OCI-LY3 (cell line): Measurements from ENCODE around the gene ABHD17A.
A peak's percentile ranks its signal among the peaks of the same experiment; 100 is the strongest.

Experiments
- H2AFZ ChIP-seq: fragments of 200-600, 300-600 bp; shearing (Covaris generic); 2 replicates; pipeline ENCODE4 v1.6.0; 2014; ENCODE audit warnings: antibody characterized with exemption, low read depth, low read length
- H3K27ac ChIP-seq: fragments of 200-600, 300-600 bp; sonication (generic); 2 replicates; pipeline ENCODE4 v1.5.1; 2014; ENCODE audit warnings: mild to moderate bottlenecking, low read length, moderate library complexity, mixed read lengths
- H3K27me3 ChIP-seq: fragments of 200-600, 300-600 bp; sonication (generic); 2 replicates; pipeline ENCODE4 v1.6.1; 2014; ENCODE audit warnings: low read depth, low read length, mixed read lengths
- H3K36me3 ChIP-seq: fragments of 200-600, 300-600 bp; sonication (generic); replicated peaks from 2 replicates; pipeline ENCODE3; 2014; ENCODE audit warnings: low read depth, low read length, mixed read lengths
- H3K4me1 ChIP-seq: fragments of 300-600, 200-600 bp; sonication (generic); 2 replicates; pipeline ENCODE4 v1.6.1; 2014; ENCODE audit warnings: low read length, mixed read lengths
- H3K4me2 ChIP-seq: fragments of 200-600, 300-600 bp; sonication (generic); 2 replicates; pipeline ENCODE4 v1.6.1; 2014; ENCODE audit warnings: low read length, mixed read lengths
- H3K4me3 ChIP-seq: fragments of 300-600, 200-600 bp; sonication (generic); 2 replicates; pipeline ENCODE4 v1.5.1; 2014; ENCODE audit warnings: antibody characterized with exemption, mild to moderate bottlenecking, low read length, moderate library complexity
- H3K79me2 ChIP-seq: fragments of 300-600, 200-600 bp; shearing (Covaris generic); 2 replicates; pipeline ENCODE4 v1.6.1; 2014; ENCODE audit warnings: mild to moderate bottlenecking, low read length, mixed read lengths
- H3K9ac ChIP-seq: fragments of 300-600, 200-600 bp; shearing (Covaris generic); 2 replicates; pipeline ENCODE4 v1.6.0; 2014; ENCODE audit warnings: mild to moderate bottlenecking, low read length, moderate library complexity
- H3K9me3 ChIP-seq: fragments of 200-600, 300-600 bp; shearing (Covaris generic); 2 replicates; pipeline ENCODE4 v1.6.1; 2014; ENCODE audit warnings: low read length, mixed read lengths; ENCODE audit not compliant: insufficient read depth
- H4K20me1 ChIP-seq: fragments of 200-600, 300-600 bp; sonication (generic); 2 replicates; pipeline ENCODE4 v1.6.1; 2016; ENCODE audit warnings: low read length, mixed read lengths; ENCODE audit not compliant: insufficient read depth
- EZH2phosphoT487 ChIP-seq: fragments of 200-600 bp; shearing (Covaris generic); IDR thresholded peaks from 2 replicates; pipeline ENCODE4 v1.6.1; 2018; ENCODE audit warnings: antibody characterized with exemption, mixed run types, low read depth
- TF ChIP-seq, protein P1 (sequence below): fragments of 200-600, 300-600 bp; sonication (generic); IDR thresholded peaks from 2 replicates; pipeline ENCODE4 v1.5.1; 2014; ENCODE audit warnings: antibody characterized with exemption, low read length, low read depth

Gene ABHD17A

DNA sequence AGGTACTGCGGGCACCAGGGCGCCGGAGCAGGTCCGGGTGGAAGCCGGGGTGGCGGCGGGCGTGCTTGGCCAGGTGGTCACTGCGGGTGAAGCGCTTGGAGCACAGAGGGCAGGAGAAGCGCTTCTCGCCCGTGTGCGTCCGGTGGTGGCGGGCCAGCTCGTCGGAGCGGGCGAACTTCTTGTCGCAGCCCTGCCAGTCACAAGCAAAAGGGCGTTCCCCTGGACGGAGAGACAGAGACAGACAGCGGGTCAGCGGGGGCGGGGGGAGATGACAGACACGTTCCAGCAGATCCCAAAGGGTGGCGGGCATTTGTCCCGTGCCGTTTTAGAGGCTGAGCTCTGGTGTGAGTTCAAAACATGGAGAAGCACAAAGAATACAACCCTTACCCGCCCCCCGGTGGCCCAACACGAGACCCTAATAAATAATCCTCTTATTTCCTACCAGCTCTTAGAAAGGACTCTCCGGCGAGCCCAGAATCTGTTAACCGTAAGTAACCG, 30.7 kb downstream of the ABHD17A start:
- Histone ChIP-seq H3K4me3 (peak overlapping the region; percentile 90; the same call in 1 of the 2 replicates), H3K27me3 (no peaks in the 10 kb centered on the region), H3K27ac (peak overlapping the region; percentile 43), H3K4me2 (peak overlapping the region; percentile 99), H3K9ac (no peak overlapping the region), H3K9me3 (no peaks in the 10 kb centered on the region), H3K79me2 (peaks cover 82% of the 10 kb centered on the region), H3K4me1 (peaks cover 60% of the 10 kb centered on the region), H4K20me1 (peaks cover 36% of the 10 kb centered on the region), H2AFZ (no peak overlapping the region), H3K36me3 (no peaks in the 10 kb centered on the region)
- TF ChIP-seq, protein P1, sequence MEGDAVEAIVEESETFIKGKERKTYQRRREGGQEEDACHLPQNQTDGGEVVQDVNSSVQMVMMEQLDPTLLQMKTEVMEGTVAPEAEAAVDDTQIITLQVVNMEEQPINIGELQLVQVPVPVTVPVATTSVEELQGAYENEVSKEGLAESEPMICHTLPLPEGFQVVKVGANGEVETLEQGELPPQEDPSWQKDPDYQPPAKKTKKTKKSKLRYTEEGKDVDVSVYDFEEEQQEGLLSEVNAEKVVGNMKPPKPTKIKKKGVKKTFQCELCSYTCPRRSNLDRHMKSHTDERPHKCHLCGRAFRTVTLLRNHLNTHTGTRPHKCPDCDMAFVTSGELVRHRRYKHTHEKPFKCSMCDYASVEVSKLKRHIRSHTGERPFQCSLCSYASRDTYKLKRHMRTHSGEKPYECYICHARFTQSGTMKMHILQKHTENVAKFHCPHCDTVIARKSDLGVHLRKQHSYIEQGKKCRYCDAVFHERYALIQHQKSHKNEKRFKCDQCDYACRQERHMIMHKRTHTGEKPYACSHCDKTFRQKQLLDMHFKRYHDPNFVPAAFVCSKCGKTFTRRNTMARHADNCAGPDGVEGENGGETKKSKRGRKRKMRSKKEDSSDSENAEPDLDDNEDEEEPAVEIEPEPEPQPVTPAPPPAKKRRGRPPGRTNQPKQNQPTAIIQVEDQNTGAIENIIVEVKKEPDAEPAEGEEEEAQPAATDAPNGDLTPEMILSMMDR: no peak
- TF ChIP-seq EZH2phosphoT487: no peak

GRCh38 chr19:1854039-1854541, 31.2 kb downstream of the ABHD17A start:
- Histone ChIP-seq H3K9me3 (no peaks in the 10 kb centered on the region), H3K36me3 (no peaks in the 10 kb centered on the region), H2AFZ (no peak overlapping the region), H3K4me1 (peaks cover 56% of the 10 kb centered on the region), H3K9ac (no peak overlapping the region), H3K4me2 (no peak overlapping the region), H3K27ac (no peak overlapping the region), H3K27me3 (no peaks in the 10 kb centered on the region), H3K79me2 (peaks cover 77% of the 10 kb centered on the region), H4K20me1 (peaks cover 31% of the 10 kb centered on the region), H3K4me3 (no peak overlapping the region)
- TF ChIP-seq, protein P1: no peak
- no peak for TF ChIP-seq EZH2phosphoT487

GRCh38 chr19:1853295-1854038, 31.8 kb downstream of the ABHD17A start:
- Histone ChIP-seq H3K4me3 (peak overlapping the region; percentile 30; the same call in 1 of the 2 replicates), H3K27me3 (no peaks in the 10 kb centered on the region), H3K36me3 (no peaks in the 10 kb centered on the region), H3K79me2 (peaks cover 71% of the 10 kb centered on the region), H3K4me1 (peaks cover 54% of the 10 kb centered on the region), H3K27ac (peak overlapping the region; percentile 54), H3K9ac (peak overlapping the region; percentile 33; the same call in 1 of the 2 replicates), H3K4me2 (peak overlapping the region; percentile 65), H3K9me3 (no peaks in the 10 kb centered on the region), H2AFZ (no peak overlapping the region), H4K20me1 (peaks cover 25% of the 10 kb centered on the region)
- TF ChIP-seq, protein P1: peak; percentile 85
- TF ChIP-seq EZH2phosphoT487: no peak

- H2AFZ ChIP-seq: no peak overlapping the region
- H3K27ac ChIP-seq: no peak overlapping the region
- peaks cover 69% of the 10 kb centered on the region for H3K79me2 ChIP-seq
- H3K4me3 ChIP-seq: no peak overlapping the region
- H3K4me1 ChIP-seq: peaks cover 46% of the 10 kb centered on the region
- H3K36me3 ChIP-seq: no peaks in the 10 kb centered on the region
- no peaks in the 10 kb centered on the region for H3K9me3 ChIP-seq
- H3K4me2 ChIP-seq: no peak overlapping the region
- peaks cover 20% of the 10 kb centered on the region for H4K20me1 ChIP-seq
- 0 out of 2 replicates have a peak overlapping the region, but pooled peaks have one; percentile 4 for H3K9ac ChIP-seq
- no peaks in the 10 kb centered on the region for H3K27me3 ChIP-seq
- TF ChIP-seq, protein P1: no peak
- TF ChIP-seq EZH2phosphoT487: no peak
Observed at GRCh38 chr19:1852581-1853128, 32.6 kb downstream of the ABHD17A start.
